AG04450 (cell line): ENCODE measurements around the gene AUTS2. TPM values are rescaled to one million over a fixed set of nuclear protein-coding genes. Genes with fewer than 3 reads are reported as not detected.

Experiments
- CTCF ChIA-PET: fragments of 300-600, 350-600 bp; formaldehyde crosslinking; extraction: SDS; loops from one replicate; lab custom pipeline; 2022; ENCODE audit warnings: antibody characterized with exemption, inconsistent platforms; lab: Charles Lee
- POLR2A ChIA-PET: fragments of 350-600 bp; formaldehyde crosslinking; extraction: SDS; loops from one replicate; lab custom pipeline; 2021; ENCODE audit warnings: antibody characterized with exemption, inconsistent platforms; lab: Yijun Ruan, JAX
- DNase-seq: peaks from one replicate; pipeline ENCODE4 v3.0.0-alpha.2; 2011; ENCODE audit warnings: low read depth, low spot score
- H3K27ac ChIP-seq: one replicate; pipeline ENCODE4 v1.5.1; 2012; ENCODE audit warnings: low read depth, low read length, control low read depth
- H3K27me3 ChIP-seq: one replicate; pipeline ENCODE4 v1.6.0; 2012; ENCODE audit warnings: low read length; ENCODE audit not compliant: control insufficient read depth, insufficient read depth
- H3K4me3 ChIP-seq: 2 replicates; pipeline ENCODE4 v1.5.1; 2011; ENCODE audit warnings: mild to moderate bottlenecking, low read depth, low read length, control low read depth
- H3K9me3 ChIP-seq: 2 replicates; pipeline ENCODE4 v1.5.1; 2012; ENCODE audit warnings: low read length; ENCODE audit not compliant: control insufficient read depth, insufficient read depth
- polyA plus RNA-seq: library from polyadenylated mRNA; depleted of rRNA; stranded (reverse); fragments of >200 nt; gene quantifications from 2 replicates; pipeline ENCODE4 v1.2.3, GENCODE V29; 2011
- TF ChIP-seq, protein P1 (sequence below): IDR thresholded peaks from 2 replicates; pipeline ENCODE4 v1.5.1; 2011; ENCODE audit warnings: low read depth, low read length, control low read depth, inconsistent platforms

The AUTS2 gene
- polyA plus RNA-seq, 1 experiment: 1.5 TPM

GRCh38 chr7:69857014-69857413 is 258.7 kb downstream of the AUTS2 start:
- TF ChIP-seq, protein P1, sequence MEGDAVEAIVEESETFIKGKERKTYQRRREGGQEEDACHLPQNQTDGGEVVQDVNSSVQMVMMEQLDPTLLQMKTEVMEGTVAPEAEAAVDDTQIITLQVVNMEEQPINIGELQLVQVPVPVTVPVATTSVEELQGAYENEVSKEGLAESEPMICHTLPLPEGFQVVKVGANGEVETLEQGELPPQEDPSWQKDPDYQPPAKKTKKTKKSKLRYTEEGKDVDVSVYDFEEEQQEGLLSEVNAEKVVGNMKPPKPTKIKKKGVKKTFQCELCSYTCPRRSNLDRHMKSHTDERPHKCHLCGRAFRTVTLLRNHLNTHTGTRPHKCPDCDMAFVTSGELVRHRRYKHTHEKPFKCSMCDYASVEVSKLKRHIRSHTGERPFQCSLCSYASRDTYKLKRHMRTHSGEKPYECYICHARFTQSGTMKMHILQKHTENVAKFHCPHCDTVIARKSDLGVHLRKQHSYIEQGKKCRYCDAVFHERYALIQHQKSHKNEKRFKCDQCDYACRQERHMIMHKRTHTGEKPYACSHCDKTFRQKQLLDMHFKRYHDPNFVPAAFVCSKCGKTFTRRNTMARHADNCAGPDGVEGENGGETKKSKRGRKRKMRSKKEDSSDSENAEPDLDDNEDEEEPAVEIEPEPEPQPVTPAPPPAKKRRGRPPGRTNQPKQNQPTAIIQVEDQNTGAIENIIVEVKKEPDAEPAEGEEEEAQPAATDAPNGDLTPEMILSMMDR: no peak
- DNase-seq: no peak
- POLR2A ChIA-PET: no interaction called here
- Histone ChIP-seq H3K9me3 (no peaks in the 10 kb centered on the region), H3K27ac (no peak overlapping the region), H3K4me3 (no peak overlapping the region), H3K27me3 (no peaks in the 10 kb centered on the region)
- CTCF ChIA-PET: no interaction called here

- ChIA-PET CTCF (no interaction called here), POLR2A (no interaction called here)
- H3K9me3 ChIP-seq: no peaks in the 10 kb centered on the region
- TF ChIP-seq, protein P1: no peak
- H3K27ac ChIP-seq: no peak overlapping the region
- no peak overlapping the region for H3K4me3 ChIP-seq
- no peak for DNase-seq
- H3K27me3 ChIP-seq: no peaks in the 10 kb centered on the region
Measured at GRCh38 chr7:69858471-69858870, 260.2 kb downstream of the AUTS2 start.

GRCh38 chr7:69859342-69859741 is 261.1 kb downstream of the AUTS2 start:
- no peak for DNase-seq
- Histone ChIP-seq H3K27ac (no peak overlapping the region), H3K27me3 (no peaks in the 10 kb centered on the region), H3K4me3 (no peak overlapping the region), H3K9me3 (no peaks in the 10 kb centered on the region)
- ChIA-PET POLR2A (no interaction called here), CTCF (no interaction called here)
- TF ChIP-seq, protein P1: no peak

DNA sequence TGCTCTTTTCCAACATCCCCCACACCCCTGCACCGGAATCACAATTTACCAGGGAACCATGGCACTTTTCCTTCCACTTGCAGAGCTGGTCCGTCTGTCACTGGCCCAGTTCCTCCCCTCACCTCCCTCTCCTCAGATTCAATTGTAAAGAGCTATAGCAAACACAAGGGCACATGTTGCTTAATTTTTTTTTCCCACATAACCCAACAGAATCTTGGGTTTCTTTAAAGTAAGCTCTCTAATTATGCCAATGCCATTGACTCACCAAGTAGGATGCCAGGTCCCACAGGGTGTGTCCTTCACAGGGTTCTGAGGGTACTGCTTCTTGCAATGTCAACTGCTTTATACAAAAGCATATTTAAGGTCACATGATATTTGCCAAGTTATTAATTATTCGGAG is 262.2 kb downstream of the AUTS2 start:
- POLR2A ChIA-PET: no interaction called here
- CTCF ChIA-PET: no interaction called here
- no peak for DNase-seq
- H3K9me3 ChIP-seq: no peaks in the 10 kb centered on the region
- no peak overlapping the region for H3K27ac ChIP-seq
- TF ChIP-seq, protein P1: no peak
- no peaks in the 10 kb centered on the region for H3K27me3 ChIP-seq
- no peak overlapping the region for H3K4me3 ChIP-seq

DNA sequence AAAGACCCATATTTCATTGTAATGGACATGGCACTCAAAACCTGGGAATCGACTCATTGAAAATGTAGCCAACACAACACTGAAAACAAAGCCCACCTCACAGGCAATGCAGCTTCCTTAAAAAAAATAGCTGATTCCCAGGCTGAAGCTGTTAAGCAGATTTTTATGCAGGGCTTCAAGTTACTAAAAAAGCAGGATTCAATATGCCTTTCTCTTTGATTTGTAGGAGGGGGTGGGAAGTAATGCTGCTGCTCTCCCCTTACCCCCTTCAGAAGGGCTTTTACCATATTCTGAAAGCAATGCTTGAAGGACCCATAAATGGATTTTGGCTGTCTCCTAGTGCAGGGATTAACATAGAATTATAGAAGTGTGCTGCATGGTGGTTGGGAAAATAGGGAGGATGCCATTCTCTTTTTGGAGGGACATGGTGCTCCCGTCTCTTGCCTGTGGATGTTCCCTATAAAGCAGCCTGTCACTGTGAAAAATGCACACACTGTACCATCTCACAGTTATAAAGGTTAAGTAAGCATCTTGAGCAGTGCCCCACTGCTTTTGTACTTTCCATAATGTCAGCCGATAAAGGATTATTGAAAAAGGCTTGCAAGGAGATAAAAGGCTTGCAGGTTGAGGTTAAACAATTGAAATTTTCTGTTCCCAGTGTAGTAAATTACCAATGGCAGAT is 262.8 kb downstream of the AUTS2 start:
- CTCF ChIA-PET: no interaction called here
- Histone ChIP-seq H3K27me3 (no peaks in the 10 kb centered on the region), H3K9me3 (no peaks in the 10 kb centered on the region), H3K4me3 (no peak overlapping the region), H3K27ac (no peak overlapping the region)
- TF ChIP-seq, protein P1: no peak
- POLR2A ChIA-PET: no interaction called here
- no peak for DNase-seq
